Erythroblast (primary cell): Measurements from ENCODE around the gene THADA.

ENCODE experiments used
- DNase-seq, 2 experiments: peaks; one replicate each; lab custom pipeline; 2025; lab: John Stamatoyannopoulos, UW
- GATA1 ChIP-seq: IDR thresholded peaks from 2 replicates; pipeline ENCODE4 v1.6.1; 2011; ENCODE audit warnings: low read depth, mild to moderate bottlenecking, control low read depth, low read length, moderate library complexity
- POLR2A ChIP-seq: IDR thresholded peaks from 2 replicates; pipeline ENCODE4 v1.6.1; 2011; ENCODE audit warnings: mild to moderate bottlenecking, low read length

THADA gene

GRCh38 chr2:43486603-43487002, 109.2 kb downstream of the THADA start:
- TF ChIP-seq GATA1 (no peak), POLR2A (no peak)
- DNase-seq: peak in 1 of 2 experiments; percentile 17

- TF ChIP-seq POLR2A (no peak), GATA1 (no peak)
- peak; percentile 83 to 88 for DNase-seq
Observed at GRCh38 chr2:43484323-43484930, 111.4 kb downstream of the THADA start.

GRCh38 chr2:43482961-43483360, 112.9 kb downstream of the THADA start:
- DNase-seq: peak in 1 of 2 experiments; percentile 8
- TF ChIP-seq GATA1: no peak
- TF ChIP-seq POLR2A: no peak

- no peak for TF ChIP-seq GATA1
- TF ChIP-seq POLR2A: no peak
- DNase-seq: no peak
Observed at GRCh38 chr2:43481927-43482542, 113.8 kb downstream of the THADA start.

GRCh38 chr2:43480874-43481273, 115.0 kb downstream of the THADA start:
- DNase-seq: no peak
- no peak for TF ChIP-seq POLR2A
- no peak for TF ChIP-seq GATA1

GRCh38 chr2:43478412-43479086, 117.3 kb downstream of the THADA start:
- DNase-seq: no peak

GRCh38 chr2:43475922-43476321, 119.9 kb downstream of the THADA start:
- DNase-seq: no peak
- TF ChIP-seq GATA1: no peak
- TF ChIP-seq POLR2A: no peak

More at GRCh38 chr2:43478412-43479086, 117.3 kb downstream of the THADA start:
- TF ChIP-seq GATA1 (no peak), POLR2A (no peak)

- DNase-seq: no peak
- no peak for TF ChIP-seq POLR2A
Observed at GRCh38 chr2:43475137-43475846, 120.5 kb downstream of the THADA start.

- no peak for DNase-seq
- no peak for TF ChIP-seq POLR2A
Observed at GRCh38 chr2:43474273-43474672, 121.6 kb downstream of the THADA start.

- TF ChIP-seq GATA1: no peak
- TF ChIP-seq POLR2A: no peak
- no peak for DNase-seq
Observed at GRCh38 chr2:43473767-43474166, 122.1 kb downstream of the THADA start.

GRCh38 chr2:43472527-43473194, 123.2 kb downstream of the THADA start:
- TF ChIP-seq GATA1 (no peak), POLR2A (no peak)

GRCh38 chr2:43469713-43470112, 126.1 kb downstream of the THADA start:
- TF ChIP-seq GATA1 (no peak), POLR2A (no peak)

More at GRCh38 chr2:43472527-43473194, 123.2 kb downstream of the THADA start:
- DNase-seq: no peak

GRCh38 chr2:43469094-43469493, 126.7 kb downstream of the THADA start:
- TF ChIP-seq GATA1: no peak
- no peak for TF ChIP-seq POLR2A

More at GRCh38 chr2:43469713-43470112, 126.1 kb downstream of the THADA start:
- no peak for DNase-seq

GRCh38 chr2:43467891-43468290, 127.9 kb downstream of the THADA start:
- no peak for TF ChIP-seq GATA1
- no peak for TF ChIP-seq POLR2A
- no peak for DNase-seq

More at GRCh38 chr2:43469094-43469493, 126.7 kb downstream of the THADA start:
- DNase-seq: no peak
